ENCODE data around the gene ALS2. TPM values are rescaled to one million over a fixed set of nuclear protein-coding genes. Genes with fewer than 3 reads are reported as not detected.

ALS2 gene
- total and polyA plus RNA-seq, 2 of the 8 experiments (the other 6 are each of a cell fraction or from before 2014, with no cell fraction given), result 12.1 to 34.5 TPM

DNA sequence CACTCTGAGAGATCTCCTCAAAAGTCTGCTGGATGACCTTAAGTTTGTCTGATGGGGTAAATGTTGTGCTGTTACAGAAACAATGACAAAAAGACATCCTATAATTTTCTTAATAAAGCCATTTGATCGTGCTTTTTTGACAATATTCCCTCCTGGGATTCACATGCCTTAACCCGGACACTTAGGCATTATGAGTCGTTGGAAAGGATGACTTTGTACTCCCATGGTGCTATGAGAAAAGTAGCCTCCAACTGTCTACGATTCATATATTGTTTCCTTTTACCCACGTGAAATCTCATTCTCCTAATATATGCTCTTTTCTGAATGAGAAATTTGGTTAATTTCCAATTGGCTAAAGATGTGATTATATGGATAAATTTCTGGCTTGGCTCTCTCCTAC, 76.2 kb downstream of the ALS2 start:
- H4K5ac ChIP-seq (ENCODE audit: insufficient read length, low read depth, low read length), result no peak overlapping the region
- H3K36me3 ChIP-seq (ENCODE audit: control insufficient read depth in 2 of 4, insufficient read depth in 4 of 4, low read length in 3 of 4), result peaks cover 0 to 45% (median 14%) of the 10 kb centered on the region in 4 experiments; a peak in 6 of 8 replicates
- FAIRE-seq (no peak), DNase-seq (ENCODE audit: low read depth in 1 of 2, low spot score in 2 of 2) (no peak)
- no peak overlapping the region for H3K9ac ChIP-seq (replicated peaks in 1 of 4; ENCODE audit: extremely low read depth in 1 of 4, low read depth in 3 of 4, low read length in 3 of 4)
- H3K23me2 ChIP-seq (ENCODE audit: low read depth, low read length), result no peaks in the 10 kb centered on the region
- no peaks in the 10 kb centered on the region for H4K20me1 ChIP-seq (replicated peaks in 1 of 2; ENCODE audit: control insufficient read depth in 1 of 2, insufficient read depth in 2 of 2, low read length in 2 of 2)
- no peaks in the 10 kb centered on the region for H3K27me3 ChIP-seq (replicated peaks in 1 of 4; ENCODE audit: control insufficient read depth in 3 of 4, extremely low read depth in 1 of 4, insufficient read depth in 3 of 4, low read length in 3 of 4)
- H3K79me1 ChIP-seq (ENCODE audit: low read depth, low read length), result no peaks in the 10 kb centered on the region
- H4K8ac ChIP-seq (ENCODE audit: extremely low read depth, insufficient read depth, low read length), result no peak overlapping the region
- no peaks in the 10 kb centered on the region for H3K79me2 ChIP-seq (ENCODE audit: control insufficient read depth in 1 of 2, insufficient read depth in 2 of 2, low read length in 2 of 2)
- ChIA-PET CTCF (ENCODE audit: partially characterized antibody) (interaction anchor here (0.6 kb wide), 1 partner anchor 13 kb away, joined by 3 read pairs; no protein-coding TSS in a partner anchor), POLR2A (ENCODE audit: partially characterized antibody) (no interaction called here)
- H3K18ac ChIP-seq (ENCODE audit: extremely low read depth, low read length), result no peak overlapping the region
- no peak overlapping the region for H2BK120ac ChIP-seq (replicated peaks; ENCODE audit: low read depth, low read length)
- H3K4me3 ChIP-seq (ENCODE audit: extremely low read depth in 1 of 4, insufficient read depth in 2 of 4, low read depth in 3 of 4, low read length in 4 of 4), result no peak overlapping the region
- no peak overlapping the region for H3K4ac ChIP-seq (replicated peaks; ENCODE audit: insufficient read length, low read depth, low read length)
- H3K4me1 ChIP-seq (replicated peaks in 1 of 4; ENCODE audit: control insufficient read depth in 3 of 4, insufficient read depth in 4 of 4, low read length in 3 of 4), result peaks cover 0 to 10% (median 5%) of the 10 kb centered on the region in 4 experiments; a peak in 4 of 7 replicates
- H2BK20ac ChIP-seq (ENCODE audit: low read length), result no peak overlapping the region
- H2BK12ac ChIP-seq (ENCODE audit: low read depth, low read length), result no peak overlapping the region
- no peak overlapping the region for H2BK15ac ChIP-seq (ENCODE audit: low read length)
- 89% methylated on average over 5 of the region's 5 CpGs; no CpG with 5 or more reads in 1 of the 2 experiments for WGBS, 2 experiments (ENCODE audit: extremely low coverage in 1 of 2, insufficient coverage in 1 of 2, insufficient read length in 1 of 2, insufficient replicate concordance in 2 of 2, low coverage in 1 of 2, low lambda C conversion rate in 2 of 2, missing lambda C conversion rate in 1 of 2)
- H3K4me2 ChIP-seq (ENCODE audit: insufficient read depth in 1 of 2, low read depth in 2 of 2, low read length in 2 of 2), result no peak overlapping the region
- H2AK5ac ChIP-seq (ENCODE audit: low read depth, low read length), result no peak overlapping the region
- H3K56ac ChIP-seq (replicated peaks; ENCODE audit: insufficient read length, low read depth, low read length), result no peak overlapping the region
- no peak overlapping the region for H2AFZ ChIP-seq (ENCODE audit: low read length)
- H2BK5ac ChIP-seq (ENCODE audit: low read depth, low read length), result no peak overlapping the region
- H3K14ac ChIP-seq (ENCODE audit: insufficient read length), result no peak overlapping the region
- H3K23ac ChIP-seq (ENCODE audit: insufficient read length), result no peak overlapping the region
- H4K91ac ChIP-seq (replicated peaks; ENCODE audit: insufficient read length, low read length), result no peak overlapping the region
- TF ChIP-seq GTF2F1 (IDR thresholded peaks at IDR 0.05; ENCODE audit: borderline replicate concordance, low read depth, low read length) (no peak), EP300 (IDR thresholded peaks at IDR 0.05; ENCODE audit: borderline replicate concordance in 1 of 2, low read depth in 2 of 2, low read length in 2 of 2) (no peak), CBX5 (IDR thresholded peaks at IDR 0.05; ENCODE audit: low read depth, low read length) (no peak), JUND (IDR thresholded peaks at IDR 0.05; ENCODE audit: low read length) (no peak), HDAC6 (IDR thresholded peaks at IDR 0.05; ENCODE audit: low read depth, low read length) (no peak), NRF1 (IDR thresholded peaks at IDR 0.05; ENCODE audit: low read depth, low read length) (no peak)
- TF ChIP-seq, protein P1, sequence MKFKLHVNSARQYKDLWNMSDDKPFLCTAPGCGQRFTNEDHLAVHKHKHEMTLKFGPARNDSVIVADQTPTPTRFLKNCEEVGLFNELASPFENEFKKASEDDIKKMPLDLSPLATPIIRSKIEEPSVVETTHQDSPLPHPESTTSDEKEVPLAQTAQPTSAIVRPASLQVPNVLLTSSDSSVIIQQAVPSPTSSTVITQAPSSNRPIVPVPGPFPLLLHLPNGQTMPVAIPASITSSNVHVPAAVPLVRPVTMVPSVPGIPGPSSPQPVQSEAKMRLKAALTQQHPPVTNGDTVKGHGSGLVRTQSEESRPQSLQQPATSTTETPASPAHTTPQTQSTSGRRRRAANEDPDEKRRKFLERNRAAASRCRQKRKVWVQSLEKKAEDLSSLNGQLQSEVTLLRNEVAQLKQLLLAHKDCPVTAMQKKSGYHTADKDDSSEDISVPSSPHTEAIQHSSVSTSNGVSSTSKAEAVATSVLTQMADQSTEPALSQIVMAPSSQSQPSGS (IDR thresholded peaks at IDR 0.05; ENCODE audit: low read length), result no peak
- H3K9me3 ChIP-seq (ENCODE audit: insufficient read depth in 2 of 2, low read depth in 1 of 2, low read length in 1 of 2), result no peaks in the 10 kb centered on the region
- no peak overlapping the region for H3K27ac ChIP-seq (ENCODE audit: low read depth, low read length)

Measured in H1 (cell line).